Left renal cortex interstitium (tissue), 4 donors: ENCODE measurements around the gene SLC24A3. TPM values are rescaled to one million over a fixed set of nuclear protein-coding genes. Genes with fewer than 3 reads are reported as not detected.

Source experiments
- DNase-seq, 4 donors: peaks; one replicate each; pipeline ENCODE4 v3.0.0-alpha.2; 2013; ENCODE audit warnings: low read depth in 4 of 4, low spot score in 2 of 4, missing footprints in 1 of 4
- polyA plus RNA-seq, 4 donors: library from polyadenylated mRNA; unstranded; fragments of 120-200 nt; gene quantifications; one replicate each; pipeline ENCODE4 v1.2.1, GENCODE V29; 2013; ENCODE audit not compliant: insufficient read length in 4 of 4

SLC24A3 gene
- polyA plus RNA-seq, 4 donors: 3.8 to 6.3 (median 4.0) TPM

DNA sequence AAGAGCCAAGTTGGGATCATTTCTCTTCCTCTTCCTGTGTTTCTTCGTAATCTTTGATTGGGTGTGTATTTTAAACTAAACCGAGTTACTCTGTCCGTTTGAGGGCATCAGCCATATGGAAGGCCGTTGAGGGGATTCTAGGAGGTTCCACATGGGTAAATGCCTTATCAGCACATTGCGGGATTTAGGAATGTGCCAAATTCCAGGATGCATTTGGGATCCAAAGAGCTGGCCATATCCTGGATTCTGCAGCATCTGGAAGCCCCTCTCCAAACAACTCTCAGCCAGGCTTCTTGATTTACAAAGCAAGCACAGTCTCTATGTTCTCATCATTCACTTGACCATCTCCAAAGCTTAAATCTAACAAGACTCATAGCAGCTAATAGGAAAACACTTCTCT lies 478.0 kb downstream of the SLC24A3 start:
- no peak for DNase-seq

DNA sequence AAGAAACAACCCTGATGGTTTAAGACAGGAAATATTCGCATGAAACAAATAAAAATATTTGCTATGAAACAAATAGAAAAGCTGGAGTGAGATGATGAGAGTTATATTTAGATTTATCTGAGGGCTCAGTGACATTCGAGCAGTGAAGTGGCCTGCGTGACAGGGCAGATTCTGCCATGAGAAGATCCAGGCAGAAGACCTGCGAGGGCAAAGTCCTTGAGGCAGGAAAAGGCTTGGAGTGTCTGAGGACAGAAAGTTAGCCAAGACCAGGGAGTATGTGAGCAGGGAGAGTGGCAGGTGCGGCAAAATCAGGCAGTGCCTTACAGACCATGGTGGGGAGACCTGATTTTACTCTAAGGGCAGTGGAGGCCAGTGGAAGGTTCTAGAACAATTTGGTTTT lies 478.7 kb downstream of the SLC24A3 start:
- DNase-seq: no peak

DNA sequence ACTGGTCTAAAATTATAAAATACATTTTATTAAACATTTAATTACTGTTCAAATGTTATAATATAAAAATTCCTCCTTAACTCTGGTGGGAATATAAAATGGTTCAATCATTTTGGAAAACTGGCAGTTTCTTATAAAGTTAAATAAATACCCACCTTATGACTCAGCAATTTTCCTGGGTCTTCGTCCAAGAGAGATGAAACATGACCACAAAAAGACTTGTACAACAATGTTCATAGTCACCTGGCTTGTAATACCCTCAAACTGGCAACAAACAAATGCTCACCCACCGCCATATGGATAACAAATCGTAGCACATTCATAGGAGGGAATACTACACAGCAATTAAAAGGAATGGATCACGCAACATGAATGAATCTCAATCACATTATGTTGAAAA lies 479.7 kb downstream of the SLC24A3 start:
- no peak for DNase-seq

DNA sequence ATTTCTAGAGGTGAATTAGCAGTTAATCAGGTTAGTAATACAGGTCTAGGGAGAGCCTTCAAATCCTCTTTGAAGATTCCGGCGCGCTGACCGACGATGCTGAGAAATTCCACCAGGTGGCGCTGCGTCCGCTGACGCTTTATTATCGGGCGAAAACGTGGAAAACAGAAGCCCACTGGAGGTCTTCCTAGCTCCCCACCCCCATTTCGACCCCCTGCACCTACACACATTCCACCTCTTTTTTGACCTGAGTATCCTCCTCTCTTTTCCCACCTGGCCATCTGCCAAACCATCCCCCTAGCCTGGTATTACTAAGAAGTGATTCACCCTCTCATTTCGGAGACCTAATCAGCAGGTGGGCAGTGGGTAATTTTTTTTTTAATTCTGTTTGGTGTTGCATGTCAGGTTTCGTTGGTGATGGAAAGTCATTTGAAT lies 480.3 kb downstream of the SLC24A3 start:
- no peak for DNase-seq

DNA sequence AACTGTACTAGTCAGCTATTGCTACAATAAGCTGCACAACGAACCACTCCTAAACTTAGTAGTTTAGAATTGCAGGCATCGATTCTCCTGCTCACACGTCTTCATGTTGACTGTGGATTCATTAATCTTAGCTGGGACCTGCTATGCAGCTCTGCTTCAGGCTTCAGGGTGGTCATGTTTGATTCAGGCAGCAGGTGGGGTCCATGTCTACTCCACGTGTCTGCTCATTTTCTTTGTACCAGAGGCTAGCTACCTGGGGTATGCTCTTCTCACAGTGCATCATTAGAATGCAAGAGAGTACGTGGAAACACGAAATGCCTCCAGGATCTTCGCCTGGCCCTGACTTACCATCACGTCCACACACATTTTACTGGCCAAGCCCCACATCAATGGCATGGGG lies 481.1 kb downstream of the SLC24A3 start:
- DNase-seq: no peak

DNA sequence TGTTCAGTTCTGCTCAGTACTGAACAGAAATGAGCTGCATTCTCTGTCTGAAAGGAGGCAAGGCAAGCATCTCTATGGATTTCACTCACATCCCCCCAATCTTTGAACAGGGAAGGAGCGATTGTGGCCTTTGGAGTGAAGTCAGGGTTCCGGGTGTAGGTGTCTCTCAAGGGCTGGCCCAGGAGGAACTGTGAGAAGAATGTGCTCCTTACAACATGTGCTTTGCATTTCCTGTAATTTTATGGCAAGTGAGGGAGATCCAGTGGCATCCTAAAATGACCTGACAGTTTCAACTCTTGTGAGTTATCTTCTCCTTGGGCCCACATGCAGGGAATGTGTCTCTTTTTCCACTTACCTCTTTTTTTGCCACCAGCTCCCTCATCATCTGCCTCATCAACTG lies 482.6 kb downstream of the SLC24A3 start:
- no peak for DNase-seq

DNA sequence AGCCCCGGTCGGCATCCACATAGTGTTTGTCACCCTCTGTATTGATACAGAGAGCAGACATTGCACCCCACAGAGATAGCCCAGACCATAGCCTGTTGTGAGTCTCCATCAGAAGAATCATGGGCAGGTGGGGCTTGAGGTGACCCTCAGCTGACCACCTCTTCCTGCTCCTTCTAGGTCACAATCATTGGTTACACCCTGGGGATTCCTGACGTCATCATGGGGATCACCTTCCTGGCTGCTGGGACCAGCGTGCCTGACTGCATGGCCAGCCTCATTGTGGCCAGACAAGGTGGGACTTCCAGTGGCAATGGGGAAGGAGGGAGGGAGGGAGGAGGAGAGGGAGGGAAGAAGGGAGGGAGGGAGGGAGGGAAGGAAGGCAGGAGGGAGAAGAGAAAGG lies 484.2 kb downstream of the SLC24A3 start:
- no peak for DNase-seq

DNA sequence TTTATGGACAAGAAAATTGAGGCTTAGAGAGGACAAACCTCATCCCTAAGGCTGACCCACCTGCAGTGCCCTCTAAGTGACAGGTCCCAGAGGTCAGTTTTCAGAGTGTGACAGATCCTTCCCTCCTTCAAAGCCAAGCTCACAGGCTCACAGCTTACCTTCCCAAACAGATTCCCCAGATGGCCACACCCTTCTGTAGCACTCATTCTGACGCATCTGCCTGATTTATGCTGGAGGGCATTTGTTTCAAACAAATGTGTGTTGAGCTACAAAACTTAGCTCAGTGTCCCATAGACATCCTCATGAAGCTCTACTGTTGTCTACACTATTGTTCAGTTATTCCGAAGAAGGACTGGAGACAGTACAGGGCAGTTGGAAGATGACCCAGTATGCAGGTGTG lies 485.0 kb downstream of the SLC24A3 start:
- DNase-seq: no peak

DNA sequence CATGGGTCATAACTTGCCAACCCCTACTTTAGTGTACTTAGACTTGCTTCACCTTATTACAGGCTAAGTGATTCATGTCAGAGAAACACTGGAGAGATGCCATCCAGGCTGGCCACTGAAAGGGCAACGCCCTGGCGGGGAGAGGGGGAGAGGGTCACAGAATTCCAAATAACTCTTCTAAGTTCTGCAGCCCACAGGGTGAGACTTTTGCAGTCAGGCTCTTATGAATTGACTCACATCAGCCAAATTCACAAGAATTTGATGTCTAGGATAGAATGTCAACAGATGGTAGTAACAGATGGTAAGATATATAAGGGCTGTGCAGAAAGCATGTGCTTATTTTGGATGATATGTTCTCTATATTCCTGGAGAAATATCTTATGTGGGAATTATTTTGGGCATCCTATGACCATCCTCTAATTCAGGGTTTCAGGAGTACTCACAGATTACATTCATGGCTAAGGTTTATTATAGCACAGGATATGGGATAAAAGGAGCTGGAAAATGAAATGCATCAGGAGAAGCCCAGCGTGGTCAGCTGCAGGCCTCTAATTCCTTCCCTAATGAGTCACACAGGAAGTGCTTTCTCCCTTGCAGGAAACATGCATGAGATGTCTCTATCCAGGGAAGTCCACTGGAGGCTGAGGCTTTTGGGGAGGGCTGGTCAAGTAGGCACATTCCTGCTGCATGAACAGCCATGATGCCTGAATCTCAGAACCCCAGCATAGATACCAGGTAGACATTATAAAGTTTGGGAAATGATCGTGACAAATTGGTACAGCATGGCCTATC lies 486.9 kb downstream of the SLC24A3 start:
- no peak for DNase-seq

DNA sequence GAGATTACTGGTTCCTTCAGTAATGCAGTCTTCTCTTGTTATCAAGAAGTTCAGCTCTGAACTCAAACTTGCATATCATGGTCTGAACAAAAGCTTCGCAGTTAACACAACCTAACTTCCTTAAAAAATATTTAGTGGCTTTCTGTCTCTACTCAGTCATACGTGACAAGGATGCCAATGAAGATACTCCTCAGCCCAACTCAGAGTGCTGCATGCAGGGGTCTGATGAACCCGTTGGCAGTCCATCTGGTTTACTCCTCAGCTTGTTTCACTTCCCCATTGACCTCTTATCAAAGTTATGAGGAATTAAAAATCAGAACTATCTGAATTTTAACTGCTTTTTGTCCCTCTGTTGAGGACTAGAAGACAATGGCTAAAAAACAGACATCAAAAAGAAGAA lies 489.0 kb downstream of the SLC24A3 start:
- no peak for DNase-seq

DNA sequence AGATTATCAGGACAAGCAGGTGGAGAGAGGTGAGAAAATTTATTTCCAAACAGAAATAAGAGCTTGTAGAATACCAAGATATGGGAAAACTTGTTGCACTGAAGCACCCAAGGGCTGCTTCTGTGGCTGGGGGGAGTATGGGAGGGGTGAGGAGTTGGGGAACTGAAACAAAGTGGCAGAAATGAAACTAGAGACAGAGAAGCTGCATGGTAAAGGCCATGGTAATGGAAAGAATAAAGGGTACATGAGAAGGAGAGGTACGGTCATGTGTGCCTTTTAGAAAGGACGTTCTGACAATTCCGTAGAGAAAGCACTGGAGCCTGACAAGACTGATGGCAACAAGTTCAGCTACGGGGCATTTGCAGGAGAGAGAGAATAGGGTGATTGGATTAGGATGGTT lies 494.0 kb downstream of the SLC24A3 start:
- no peak for DNase-seq

DNA sequence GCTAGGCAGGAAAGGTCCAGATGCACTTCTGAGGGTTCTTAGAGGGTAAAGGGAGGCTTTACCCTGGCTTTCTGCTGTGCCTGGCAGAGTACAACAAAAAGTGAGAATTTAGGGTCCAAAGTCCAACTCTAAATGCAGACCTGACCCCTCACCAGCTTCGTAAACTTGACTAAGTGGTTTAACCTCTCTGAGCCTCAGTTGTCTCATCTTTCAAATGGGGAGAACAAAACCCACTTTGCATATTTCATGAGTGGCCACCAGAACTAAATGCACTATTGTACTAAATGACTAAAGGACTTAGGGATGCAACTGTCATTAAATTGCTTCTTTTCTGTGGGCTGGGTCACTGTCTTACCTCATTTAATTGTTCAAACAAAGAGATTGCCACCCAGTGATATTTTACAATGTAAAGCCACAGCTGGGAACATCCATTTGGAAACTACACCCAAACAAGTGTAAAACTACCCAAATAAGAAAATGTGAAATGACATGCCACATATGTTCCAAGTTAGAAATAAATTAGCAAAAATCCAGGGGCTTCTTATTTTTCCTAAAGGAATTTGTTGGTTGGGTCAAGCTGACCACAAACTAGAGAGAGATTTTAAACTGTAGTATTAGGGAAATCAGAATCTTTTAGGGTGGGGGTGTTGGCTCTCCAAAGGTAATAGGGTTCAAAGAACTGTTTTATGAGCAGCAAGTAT lies 497.3 kb downstream of the SLC24A3 start:
- no peak for DNase-seq

DNA sequence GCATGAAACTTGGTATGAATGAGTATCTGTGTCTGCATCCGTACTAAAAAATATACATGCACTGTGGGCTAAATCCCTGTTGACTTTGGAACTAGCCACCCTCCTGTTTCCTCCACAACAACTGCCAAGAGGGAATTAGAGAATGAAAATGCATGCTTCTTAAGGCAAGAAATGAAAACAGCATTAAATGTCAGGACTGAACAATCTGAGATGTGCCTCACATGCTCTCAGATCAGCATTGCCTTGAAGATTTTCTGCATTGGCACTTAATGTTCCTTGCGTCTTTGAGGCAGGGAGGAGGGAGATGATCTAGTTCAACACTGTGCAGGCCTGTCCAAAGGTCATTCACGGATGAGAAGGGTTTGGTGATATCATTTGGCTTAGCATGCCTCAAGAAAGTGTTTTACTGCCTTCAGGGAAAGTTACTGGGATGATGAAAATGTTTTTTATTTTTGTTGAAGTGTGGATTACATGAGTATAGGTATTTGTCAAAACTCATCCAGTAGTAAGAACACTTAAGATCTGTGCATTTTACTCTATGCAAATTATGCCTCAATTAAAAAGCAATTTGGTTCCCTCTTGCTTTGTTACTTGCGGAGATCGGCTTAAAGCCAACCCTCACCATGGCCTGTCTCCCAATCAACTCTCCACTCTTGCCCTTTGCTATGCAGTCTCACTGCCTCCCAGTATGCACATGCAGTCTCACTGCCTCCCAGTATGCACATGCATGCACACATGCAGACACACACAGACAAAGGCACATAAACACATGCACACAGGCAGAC lies 498.1 kb downstream of the SLC24A3 start:
- DNase-seq: no peak

DNA sequence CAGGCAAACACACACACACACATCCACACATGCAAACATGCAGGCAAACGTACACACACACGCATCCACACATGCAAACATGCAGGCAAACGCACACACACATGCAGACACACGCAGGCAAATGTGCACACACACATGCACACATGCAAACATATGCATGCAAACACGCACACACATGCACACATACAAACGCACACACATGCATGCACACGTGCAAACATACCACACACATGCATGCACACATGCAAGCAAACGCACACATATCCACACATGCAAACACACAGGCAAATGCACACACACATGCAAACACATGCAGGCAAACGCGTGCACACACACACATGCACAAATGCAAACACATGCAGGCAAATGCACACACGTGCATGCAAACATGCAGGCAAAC lies 498.7 kb downstream of the SLC24A3 start:
- DNase-seq: no peak

DNA sequence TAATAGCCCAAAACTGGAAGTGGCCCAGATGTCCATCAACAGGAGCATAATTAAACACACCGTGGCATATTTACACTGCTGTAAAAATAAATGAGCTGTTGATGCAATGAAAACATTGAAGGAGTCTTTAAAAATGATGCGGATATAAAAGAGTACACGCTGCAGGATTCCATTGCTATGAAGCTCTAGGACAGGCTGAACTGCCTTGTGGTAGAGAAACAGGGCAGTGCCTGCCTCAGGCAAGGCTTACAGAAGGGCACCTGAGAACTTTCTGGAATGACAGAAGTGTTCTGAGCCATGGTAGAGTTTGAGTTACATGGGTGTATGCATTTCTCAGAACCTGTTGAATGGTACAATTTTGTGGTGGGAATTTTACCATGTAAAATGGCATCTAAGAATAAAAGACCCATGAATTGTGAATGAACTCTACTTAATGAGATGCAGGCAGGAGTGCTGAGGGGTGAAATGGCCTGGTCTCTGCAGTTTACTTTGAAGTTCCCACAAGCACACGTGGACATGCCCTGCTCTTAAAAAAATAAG lies 500.3 kb downstream of the SLC24A3 start:
- no peak for DNase-seq

DNA sequence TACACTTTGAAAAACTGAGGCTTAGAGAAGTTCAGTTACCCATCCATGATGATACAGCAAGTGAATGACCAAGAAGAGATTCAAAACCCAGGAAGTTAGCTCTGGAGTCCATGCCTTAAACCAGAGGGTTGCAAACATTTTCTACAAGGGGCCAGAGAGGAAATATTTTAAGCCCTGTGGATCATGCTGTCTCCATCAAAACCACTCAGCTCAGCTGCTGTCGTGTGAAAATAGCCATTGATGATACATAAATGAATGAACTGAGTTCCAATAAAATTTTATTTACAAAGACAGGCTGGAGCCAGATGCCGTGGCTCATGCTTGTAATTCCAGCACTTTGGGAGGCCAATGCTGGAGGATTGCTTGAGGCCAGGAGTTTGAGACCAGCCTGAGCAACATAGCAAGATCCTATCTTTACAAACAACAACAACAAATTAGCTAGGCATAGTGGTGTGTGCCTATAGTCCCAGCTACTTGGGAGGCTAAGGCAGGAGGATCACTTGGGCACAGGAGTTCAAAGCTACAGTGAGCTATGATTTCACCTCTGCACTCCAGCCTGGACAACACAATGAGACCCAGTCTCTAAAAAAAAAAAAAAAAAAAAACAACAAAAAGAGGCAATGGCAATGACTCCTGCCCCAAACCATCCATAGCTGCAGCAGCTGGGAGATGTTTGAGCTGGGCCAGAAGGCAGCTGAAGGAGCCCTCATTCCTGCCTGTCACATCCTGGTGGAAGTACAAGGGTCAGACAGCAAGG lies 501.6 kb downstream of the SLC24A3 start:
- DNase-seq: no peak

DNA sequence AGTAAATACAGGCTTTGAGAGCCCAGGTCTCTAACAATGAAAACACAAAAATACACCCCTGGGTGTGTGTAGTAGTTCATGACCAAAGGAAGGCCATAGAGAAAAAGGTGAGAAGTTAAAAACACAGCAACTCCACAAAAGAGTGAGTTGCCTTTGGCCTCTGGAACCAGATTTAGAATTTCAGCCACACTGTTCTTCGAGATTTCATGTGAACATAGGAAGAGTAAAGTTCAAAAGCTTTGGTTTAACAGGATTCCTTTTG lies 502.1 kb downstream of the SLC24A3 start:
- DNase-seq: no peak

DNA sequence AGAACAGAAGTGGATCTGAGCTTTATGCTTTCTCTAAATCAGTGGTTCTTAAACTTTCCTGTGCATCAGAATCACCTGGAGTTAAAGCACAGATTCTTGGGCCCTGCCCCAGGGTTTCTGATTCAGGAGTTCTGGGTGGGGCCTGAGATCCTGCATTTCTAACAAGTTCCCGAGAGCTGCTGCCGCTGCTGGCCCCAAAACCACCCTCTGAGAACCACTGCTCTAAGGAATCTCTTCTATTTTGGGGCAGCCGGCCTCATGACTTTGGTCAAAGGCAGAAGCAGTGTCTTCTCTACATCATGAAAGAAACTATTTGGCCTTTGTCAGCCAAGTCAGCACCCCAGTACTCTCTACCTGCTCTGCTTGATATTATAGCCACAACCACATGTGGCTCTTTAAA lies 503.5 kb downstream of the SLC24A3 start:
- DNase-seq: no peak

DNA sequence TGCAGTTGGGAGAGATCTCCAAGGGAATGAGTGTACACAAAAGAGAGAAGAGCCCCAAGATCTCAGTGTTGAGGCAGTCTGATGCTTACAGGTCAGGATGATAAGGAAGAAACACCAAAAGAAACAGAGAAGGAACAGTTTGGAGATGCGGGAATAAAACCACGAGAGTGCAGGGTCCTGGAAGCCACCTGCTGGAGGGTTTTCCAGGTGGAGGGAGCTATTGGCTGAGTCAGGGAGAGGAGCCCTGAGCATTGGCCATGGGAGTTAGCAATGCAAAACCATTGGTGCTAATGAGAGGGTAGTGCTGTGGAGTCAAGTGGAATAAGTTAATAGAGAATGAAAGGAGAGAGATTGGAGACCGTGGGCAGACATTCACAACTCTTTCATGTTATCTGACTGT lies 506.4 kb downstream of the SLC24A3 start:
- DNase-seq: no peak

DNA sequence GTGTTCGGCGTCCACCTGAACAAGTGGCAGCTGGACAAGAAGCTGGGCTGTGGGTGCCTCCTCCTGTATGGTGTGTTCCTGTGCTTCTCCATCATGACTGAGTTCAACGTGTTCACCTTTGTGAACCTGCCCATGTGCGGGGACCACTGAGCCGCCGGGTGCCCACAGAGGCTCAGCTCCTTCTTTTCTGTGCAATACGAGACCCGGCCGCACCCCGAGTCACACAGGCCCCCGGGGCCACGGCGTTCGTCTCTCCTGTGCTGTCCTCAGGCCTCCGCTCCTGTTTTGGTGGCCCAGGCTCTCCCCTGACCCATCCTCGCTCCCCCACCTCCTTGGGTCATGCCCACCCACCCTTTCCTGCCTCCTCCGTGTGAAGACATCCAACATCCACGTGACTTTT lies 508.5 kb downstream of the SLC24A3 start:
- DNase-seq: no peak

DNA sequence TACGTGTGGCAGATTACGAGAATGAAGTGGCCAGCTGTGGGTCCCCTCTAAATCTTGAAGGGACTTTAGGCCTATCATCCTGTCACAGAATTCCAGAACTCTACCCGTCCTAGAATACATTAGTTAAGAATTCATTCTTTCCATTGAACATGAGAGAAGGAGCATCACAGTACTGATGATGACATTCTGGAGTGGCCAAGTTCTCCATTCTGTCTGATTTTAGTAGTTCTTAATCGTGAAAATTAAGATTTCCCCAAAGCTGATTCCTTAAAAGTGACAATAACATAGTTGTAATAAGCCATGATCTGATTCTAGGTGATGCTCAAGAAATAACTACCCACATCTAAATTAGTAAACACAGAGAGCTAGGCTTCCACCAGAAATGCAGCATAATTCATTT lies 510.6 kb downstream of the SLC24A3 start:
- no peak for DNase-seq
